Large intestine (tissue), 3 donors: ENCODE data around the gene GSK3A. TPM values are rescaled to one million over a fixed set of nuclear protein-coding genes. Genes with fewer than 3 reads are reported as not detected.

ENCODE experiments used
- DNase-seq, 2 donors: peaks; one replicate each; pipeline versions ENCODE4 v3.0.0 to v3.0.0-alpha.2; 2013
- H3K27ac ChIP-seq: one replicate; pipeline ENCODE4 v1.5.1; 2013; ENCODE audit warnings: low read length
- H3K27me3 ChIP-seq: 2 replicates; pipeline ENCODE4 v1.6.1; 2013; ENCODE audit warnings: low read length; ENCODE audit not compliant: control insufficient read depth, insufficient read depth
- H3K36me3 ChIP-seq: 2 replicates; pipeline ENCODE4 v1.6.1; 2013; ENCODE audit warnings: low read length; ENCODE audit not compliant: control insufficient read depth, insufficient read depth
- H3K4me1 ChIP-seq: one replicate; pipeline ENCODE4 v1.6.1; 2013; ENCODE audit warnings: low read length; ENCODE audit not compliant: control insufficient read depth, insufficient read depth
- H3K4me3 ChIP-seq: one replicate; pipeline ENCODE4 v1.5.1; 2013; ENCODE audit warnings: low read length
- H3K9me3 ChIP-seq: one replicate; pipeline ENCODE4 v1.6.1; 2013; ENCODE audit warnings: mild to moderate bottlenecking, low read depth, low read length, moderate library complexity; ENCODE audit not compliant: control insufficient read depth
- WGBS: methylation state at CpG from one replicate; pipeline ENCODE4 v1.1.5; 2013; ENCODE audit warnings: low lambda C conversion rate; ENCODE audit not compliant: insufficient coverage; 5-methylcytosine and 5-hydroxymethylcytosine counted together
- polyA plus RNA-seq: library from polyadenylated mRNA; unstranded; fragments of 120-200 nt; gene quantifications from one replicate; pipeline ENCODE4 v1.2.1, GENCODE V29; 2013

The GSK3A gene
- polyA plus RNA-seq, 1 donor = 70.8 TPM

DNA sequence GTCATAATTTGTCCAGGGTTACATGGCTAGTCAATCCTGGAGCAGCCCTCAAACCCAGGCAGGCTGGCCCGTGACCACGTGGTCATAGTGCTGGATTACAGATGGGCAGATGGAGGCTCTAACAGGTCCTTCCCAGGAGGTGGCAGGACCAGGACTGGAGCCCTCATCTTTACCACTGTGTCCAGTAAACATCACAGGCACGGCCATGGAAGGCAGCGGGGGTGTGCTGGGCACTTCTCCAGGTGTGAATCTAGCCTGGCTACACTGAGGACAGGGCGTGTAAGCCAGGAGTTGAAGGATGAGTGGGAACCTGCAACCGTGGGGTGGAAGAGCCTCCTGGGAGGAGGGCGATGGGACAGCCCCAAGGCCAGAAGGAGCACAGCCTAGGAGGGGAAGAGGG, 32.7 kb upstream of the GSK3A start:
- H3K9me3 ChIP-seq = no peaks in the 10 kb centered on the region
- DNase-seq = no peak
- H3K36me3 ChIP-seq = peaks cover 51% of the 10 kb centered on the region
- peaks cover 49% of the 10 kb centered on the region for H3K4me1 ChIP-seq
- 100% methylated on average over 1 of the region's 7 CpGs for WGBS
- no peak overlapping the region for H3K4me3 ChIP-seq
- H3K27me3 ChIP-seq = no peaks in the 10 kb centered on the region
- H3K27ac ChIP-seq = no peak overlapping the region

DNA sequence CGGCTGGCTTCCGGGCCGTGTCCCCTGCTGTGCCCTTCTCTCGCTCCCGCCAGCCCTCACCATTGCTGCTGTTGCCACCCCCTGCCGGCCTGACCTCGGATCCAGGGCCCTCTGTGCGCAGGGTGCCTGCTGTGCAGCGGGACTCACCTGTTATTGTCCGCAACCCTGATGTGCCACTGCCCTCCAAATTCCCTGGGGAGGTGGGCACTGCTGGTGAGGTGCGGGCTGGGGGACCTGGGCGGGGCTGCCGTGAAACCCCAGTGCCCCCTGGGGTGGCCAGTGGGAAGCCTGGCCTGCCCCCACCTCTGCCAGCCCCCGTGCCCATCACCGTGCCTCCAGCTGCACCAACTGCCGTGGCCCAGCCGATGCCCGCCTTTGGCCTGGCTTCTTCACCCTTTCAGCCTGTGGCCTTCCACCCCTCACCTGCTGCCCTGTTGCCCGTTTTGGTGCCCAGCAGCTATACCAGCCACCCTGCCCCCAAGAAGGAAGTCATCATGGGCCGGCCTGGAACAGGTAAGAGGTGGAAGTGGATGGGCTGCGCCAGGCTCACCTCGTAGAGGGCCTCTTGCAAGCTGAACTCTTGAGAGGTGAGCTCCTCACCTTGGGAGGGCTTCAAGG, 31.8 kb upstream of the GSK3A start:
- no peak overlapping the region for H3K4me3 ChIP-seq
- H3K27ac ChIP-seq = no peak overlapping the region
- DNase-seq = no peak
- H3K9me3 ChIP-seq = no peaks in the 10 kb centered on the region
- H3K36me3 ChIP-seq = peaks cover 51% of the 10 kb centered on the region
- H3K4me1 ChIP-seq = peaks cover 50% of the 10 kb centered on the region
- WGBS = no CpG with 5 or more reads among the region's 22 CpGs
- H3K27me3 ChIP-seq = no peaks in the 10 kb centered on the region

DNA sequence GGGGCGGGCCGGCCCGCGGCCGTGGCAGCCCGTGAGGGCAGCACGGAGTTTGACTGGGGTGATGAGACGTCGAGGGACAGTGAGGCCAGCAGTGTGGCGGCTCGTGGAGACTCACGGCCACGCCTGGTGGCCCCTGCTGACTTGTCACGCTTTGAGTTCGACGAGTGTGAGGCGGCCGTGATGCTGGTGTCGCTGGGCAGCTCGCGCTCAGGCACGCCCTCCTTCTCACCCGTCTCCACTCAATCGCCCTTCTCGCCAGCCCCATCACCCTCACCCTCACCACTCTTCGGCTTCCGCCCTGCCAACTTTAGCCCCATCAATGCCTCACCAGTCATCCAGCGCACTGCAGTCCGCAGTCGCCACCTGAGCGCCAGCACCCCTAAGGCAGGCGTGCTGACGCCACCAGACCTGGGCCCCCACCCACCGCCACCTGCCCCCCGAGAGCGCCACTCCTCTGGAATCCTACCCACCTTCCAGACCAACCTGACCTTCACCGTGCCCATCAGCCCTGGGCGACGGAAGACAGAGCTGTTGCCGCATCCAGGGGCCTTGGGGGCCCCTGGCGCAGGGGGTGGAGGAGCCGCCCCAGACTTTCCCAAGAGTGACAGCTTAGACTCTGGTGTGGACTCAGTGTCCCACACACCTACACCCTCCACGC, 31.1 kb upstream of the GSK3A start:
- no peak overlapping the region for H3K27ac ChIP-seq
- no peaks in the 10 kb centered on the region for H3K27me3 ChIP-seq
- no CpG with 5 or more reads among the region's 43 CpGs for WGBS
- H3K4me3 ChIP-seq = no peak overlapping the region
- peaks cover 51% of the 10 kb centered on the region for H3K36me3 ChIP-seq
- peaks cover 44% of the 10 kb centered on the region for H3K4me1 ChIP-seq
- no peak for DNase-seq
- no peaks in the 10 kb centered on the region for H3K9me3 ChIP-seq

DNA sequence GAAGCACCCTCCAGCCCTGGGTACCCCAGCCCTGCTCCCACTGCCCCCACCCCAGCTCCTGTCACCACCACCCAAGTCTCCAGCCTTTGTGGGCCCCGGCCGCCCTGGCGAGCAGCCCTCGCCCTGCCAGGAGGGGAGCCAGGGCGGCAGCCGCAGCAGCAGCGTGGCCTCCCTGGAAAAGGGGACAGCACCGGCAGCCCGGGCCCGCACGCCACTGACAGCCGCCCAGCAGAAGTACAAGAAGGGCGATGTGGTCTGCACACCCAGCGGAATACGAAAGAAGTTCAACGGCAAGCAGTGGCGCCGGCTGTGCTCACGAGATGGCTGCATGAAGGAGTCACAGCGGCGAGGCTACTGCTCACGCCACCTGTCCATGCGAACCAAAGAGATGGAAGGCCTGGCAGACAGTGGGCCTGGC, 30.6 kb upstream of the GSK3A start:
- no peak for DNase-seq
- H3K9me3 ChIP-seq = no peaks in the 10 kb centered on the region
- no peak overlapping the region for H3K27ac ChIP-seq
- H3K4me3 ChIP-seq = no peak overlapping the region
- no CpG with 5 or more reads among the region's 23 CpGs for WGBS
- H3K36me3 ChIP-seq = peaks cover 51% of the 10 kb centered on the region
- no peaks in the 10 kb centered on the region for H3K27me3 ChIP-seq
- peaks cover 38% of the 10 kb centered on the region for H3K4me1 ChIP-seq

DNA sequence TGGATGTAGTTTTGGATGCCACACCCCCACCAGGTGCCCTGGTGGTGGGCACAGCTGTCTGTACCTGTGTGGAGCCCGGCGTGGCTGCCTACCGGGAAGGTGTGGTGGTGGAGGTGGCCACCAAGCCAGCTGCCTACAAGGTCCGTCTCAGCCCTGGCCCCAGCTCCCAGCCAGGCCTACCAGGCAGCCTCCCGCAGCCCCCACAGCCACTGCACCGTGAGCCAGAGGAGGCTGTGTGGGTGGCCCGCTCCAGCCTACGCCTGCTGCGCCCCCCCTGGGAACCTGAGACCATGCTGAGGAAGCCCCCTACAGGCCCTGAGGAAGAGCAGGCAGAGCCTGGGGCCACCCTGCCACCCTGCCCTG, 30.1 kb upstream of the GSK3A start:
- Histone ChIP-seq H3K4me1 (peaks cover 37% of the 10 kb centered on the region), H3K9me3 (no peaks in the 10 kb centered on the region), H3K27me3 (no peaks in the 10 kb centered on the region), H3K27ac (no peak overlapping the region), H3K4me3 (no peak overlapping the region), H3K36me3 (peaks cover 51% of the 10 kb centered on the region)
- WGBS = no CpG with 5 or more reads among the region's 9 CpGs
- DNase-seq = no peak

DNA sequence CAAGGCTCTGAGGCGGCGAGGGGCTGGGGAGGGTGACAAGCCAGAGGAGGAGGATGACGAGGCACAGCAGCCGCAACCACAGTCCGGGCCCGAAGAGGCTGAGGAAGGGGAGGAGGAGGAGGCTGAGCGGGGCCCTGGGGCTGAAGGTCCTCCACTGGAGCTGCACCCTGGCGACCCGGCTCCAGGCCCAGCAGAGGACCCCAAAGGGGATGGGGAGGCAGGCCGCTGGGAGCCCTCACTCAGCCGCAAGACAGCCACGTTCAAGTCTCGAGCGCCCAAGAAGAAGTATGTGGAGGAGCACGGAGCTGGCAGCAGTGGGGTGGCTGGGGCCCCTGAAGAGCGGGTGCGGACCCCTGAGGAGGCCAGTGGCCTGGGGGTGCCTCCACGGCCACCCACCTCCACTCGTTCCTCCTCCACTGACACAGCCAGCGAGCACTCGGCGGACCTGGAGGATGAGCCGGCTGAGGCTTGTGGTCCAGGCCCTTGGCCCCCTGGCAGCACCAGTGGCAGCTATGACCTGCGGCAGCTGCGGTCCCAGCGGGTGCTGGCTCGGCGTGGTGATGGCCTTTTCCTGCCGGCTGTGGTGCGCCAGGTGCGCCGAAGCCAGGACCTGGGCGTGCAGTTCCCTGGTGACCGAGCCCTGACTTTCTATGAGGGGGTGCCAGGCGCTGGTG, 29.6 kb upstream of the GSK3A start:
- no peak for DNase-seq
- Histone ChIP-seq H3K9me3 (no peaks in the 10 kb centered on the region), H3K4me1 (peaks cover 35% of the 10 kb centered on the region), H3K27ac (peak overlapping the region; percentile 65), H3K27me3 (no peaks in the 10 kb centered on the region), H3K4me3 (no peak overlapping the region), H3K36me3 (peaks cover 50% of the 10 kb centered on the region)
- no CpG with 5 or more reads among the region's 35 CpGs for WGBS

DNA sequence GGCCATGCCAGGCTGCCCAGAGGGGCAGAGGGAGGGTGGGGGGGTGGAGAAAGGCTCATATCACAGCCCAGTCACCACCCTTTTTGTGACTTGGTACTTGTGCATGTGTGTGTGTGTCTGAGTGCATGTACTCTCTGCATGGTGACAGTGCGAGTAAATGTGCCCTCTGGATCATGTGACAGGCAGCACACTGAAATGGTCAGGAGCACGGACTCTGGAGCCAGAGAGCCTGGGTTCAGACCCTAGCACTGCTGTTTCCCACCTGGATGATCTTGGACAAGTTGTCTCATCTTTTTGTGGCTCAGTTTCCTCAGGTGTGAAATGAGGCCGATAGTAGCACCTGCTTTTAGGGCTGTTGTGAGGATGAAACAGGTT, 28.6 kb upstream of the GSK3A start:
- DNase-seq = peak in 1 of 2 donors; percentile 88
- Histone ChIP-seq H3K27me3 (no peaks in the 10 kb centered on the region), H3K4me3 (peak overlapping the region; percentile 63), H3K4me1 (peaks cover 31% of the 10 kb centered on the region), H3K36me3 (peaks cover 44% of the 10 kb centered on the region), H3K9me3 (no peaks in the 10 kb centered on the region), H3K27ac (peak overlapping the region; percentile 86)
- WGBS = no CpG with 5 or more reads among the region's 3 CpGs

DNA sequence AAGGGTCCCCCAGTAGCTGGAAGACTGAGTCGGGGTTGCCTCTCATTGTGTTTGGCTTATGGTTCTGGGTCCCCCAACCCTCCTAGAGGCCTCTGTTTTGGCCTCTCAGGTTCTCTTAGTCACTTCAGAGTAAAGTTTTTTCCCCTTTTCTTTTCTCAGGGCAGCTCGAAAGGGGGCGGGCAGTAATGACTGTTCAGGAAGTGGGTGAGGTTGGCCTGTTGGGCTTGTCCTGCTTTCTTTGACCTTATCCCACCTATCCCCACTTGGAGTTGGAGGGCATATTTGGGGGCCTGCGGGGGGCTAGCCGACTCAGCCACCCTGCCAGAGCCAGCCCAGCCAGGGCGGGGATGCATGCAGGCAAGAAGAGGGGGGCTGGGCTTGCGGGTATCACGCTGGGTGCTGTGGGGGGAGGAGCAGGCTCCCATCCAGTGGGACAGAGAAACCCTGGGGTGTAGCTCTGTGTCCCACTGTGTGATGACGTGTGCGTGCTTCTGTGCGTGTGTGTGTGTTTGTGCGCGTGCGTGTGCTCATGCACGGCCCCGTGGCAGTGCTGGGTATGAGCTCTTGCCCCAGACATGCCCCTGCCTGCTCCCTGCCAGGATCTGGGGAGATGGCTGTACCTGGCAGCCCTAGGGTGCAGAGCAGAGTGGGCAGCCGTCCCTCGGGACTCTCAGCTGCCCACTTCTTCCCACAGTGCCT, 28.1 kb upstream of the GSK3A start:
- Histone ChIP-seq H3K27me3 (no peaks in the 10 kb centered on the region), H3K9me3 (no peaks in the 10 kb centered on the region), H3K27ac (peak overlapping the region; percentile 86), H3K4me1 (peaks cover 31% of the 10 kb centered on the region), H3K4me3 (peak overlapping the region; percentile 63), H3K36me3 (peaks cover 40% of the 10 kb centered on the region)
- DNase-seq = peak in 1 of 2 donors; percentile 54
- no CpG with 5 or more reads among the region's 18 CpGs for WGBS

DNA sequence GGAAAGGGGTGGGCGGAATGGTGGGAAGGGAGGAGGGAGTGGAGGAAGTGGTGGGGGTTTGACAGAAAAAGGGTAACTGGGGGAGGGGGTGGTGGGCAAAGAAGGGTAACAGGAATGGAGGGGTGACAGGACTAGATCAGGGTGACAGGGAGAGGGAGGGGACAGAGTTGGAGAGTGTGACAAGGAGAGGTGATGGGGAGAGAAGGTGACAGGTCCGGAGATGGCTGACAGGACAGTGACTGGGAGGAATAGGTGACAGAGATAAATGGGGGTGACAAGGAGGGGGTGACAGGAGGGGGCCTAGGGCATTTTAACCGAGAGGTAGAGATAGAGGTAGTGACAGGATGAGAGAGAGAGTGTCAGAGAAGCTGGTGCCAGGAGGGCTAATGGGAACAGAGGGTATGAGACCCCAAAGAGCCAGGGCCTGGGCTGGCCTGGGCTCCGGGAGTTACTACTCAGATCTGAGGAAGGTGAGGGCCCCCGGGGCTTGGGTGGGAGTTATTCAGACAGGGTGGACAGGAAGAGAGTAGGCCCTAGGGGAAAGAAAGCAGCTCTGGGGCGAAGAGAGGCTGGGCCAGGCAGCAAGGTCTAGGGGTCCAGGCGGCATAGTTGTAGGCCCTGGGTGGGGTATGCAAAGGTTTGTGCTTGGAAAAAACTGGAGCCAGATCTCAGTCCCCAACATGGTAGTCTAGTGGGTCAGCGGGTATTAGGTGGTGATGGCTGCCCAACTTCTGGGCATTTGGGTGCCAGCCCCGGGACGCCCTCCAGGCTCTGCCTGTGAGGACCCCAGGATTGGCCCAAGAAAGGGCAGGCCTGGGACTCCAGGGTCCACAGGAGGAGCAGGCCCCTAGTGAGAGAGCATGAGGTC, 27.3 kb upstream of the GSK3A start:
- Histone ChIP-seq H3K9me3 (no peaks in the 10 kb centered on the region), H3K36me3 (peaks cover 33% of the 10 kb centered on the region), H3K27me3 (no peaks in the 10 kb centered on the region), H3K4me1 (peaks cover 28% of the 10 kb centered on the region), H3K27ac (peak overlapping the region; percentile 86), H3K4me3 (peak overlapping the region; percentile 63)
- peak in 1 of 2 donors; percentile 44 for DNase-seq
- 0% methylated on average over 2 of the region's 10 CpGs for WGBS
